Adipose tissue (tissue), 3 donors: ENCODE results near the gene PADI2. TPM values are rescaled to one million over a fixed set of nuclear protein-coding genes. Genes with fewer than 3 reads are reported as not detected.

Source experiments
- H3K27ac ChIP-seq: one replicate; pipeline ENCODE4 v1.5.1; 2013; ENCODE audit warnings: low read depth, low read length
- WGBS, 3 donors: extraction: QIAGEN DNeasy Blood & Tissue Kit; methylation state at CpG; one replicate each; pipeline ENCODE4 v1.1.7; 2013; 5-methylcytosine and 5-hydroxymethylcytosine counted together
- polyA plus RNA-seq, 3 donors: library from polyadenylated mRNA; stranded (reverse); fragments of 200-250 nt; gene quantifications; one replicate each; pipeline ENCODE4 v1.2.3, GENCODE V29; 2013
- donor health status: healthy with polysubstance abuse.
- donor health status: Bipolar disorder and iron deficiency.
- donor health status: healthy.

The PADI2 gene
- polyA plus RNA-seq, 3 donors = 1.2 to 4.3 (median 4.2) TPM

GRCh38 chr1:17017435-17017834 is 101.8 kb downstream of the PADI2 start:
- 93 to 95% (median 94%) methylated on average over 7 of the region's 7 CpGs for WGBS, 3 donors
- no peak overlapping the region for H3K27ac ChIP-seq

Other genes with a start within 250 kb of the PADI2 start
- gene RNU1-2, start 223.5 kb downstream of the PADI2 start, polyA plus RNA-seq = not detected
- 10 to 100 TPM; 19.5 to 42.2 (median 19.8) TPM for gene CROCC, start 197.5 kb downstream of the PADI2 start, polyA plus RNA-seq
- 10 to 100 TPM; 10.2 to 28.1 (median 25.5) TPM for gene MFAP2, start 138.8 kb downstream of the PADI2 start, polyA plus RNA-seq
- 10 to 100 TPM; 14.2 to 36.9 (median 26.8) TPM for gene ATP13A2, start 107.5 kb downstream of the PADI2 start, polyA plus RNA-seq
- gene SDHB, start 65.4 kb downstream of the PADI2 start, polyA plus RNA-seq = 100 to 1,000 TPM in 2 of 3 donors, 10 to 100 TPM in 1; 79.6 to 164 (median 122) TPM
- gene PADI1, start 85.7 kb upstream of the PADI2 start, polyA plus RNA-seq = under 1 TPM in 2 of 3 donors, not detected in 1; 0.03 to 0.21 TPM
- gene PADI3, start 129.6 kb upstream of the PADI2 start, polyA plus RNA-seq = not detected
- 10 to 100 TPM in 1 of 3 donors, 1 to 10 TPM in 1, under 1 TPM in 1; 0.36 to 10.2 (median 2.4) TPM for gene PADI4, start 188.7 kb upstream of the PADI2 start, polyA plus RNA-seq